Lower leg skin (tissue), 4 donors: Measurements from ENCODE around the gene SRGAP1. TPM values are rescaled to one million over a fixed set of nuclear protein-coding genes. Genes with fewer than 3 reads are reported as not detected.

Experiments used
- DNase-seq, 2 donors: peaks; one replicate each; pipeline ENCODE4 v3.0.0-alpha.2; 2019; ENCODE audit warnings: low spot score in 2 of 2
- H3K4me3 ChIP-seq: fragments of 200-600 bp; sonication (generic); 2 replicates; pipeline ENCODE4 v1.5.1; 2017; ENCODE audit warnings: mild to moderate bottlenecking, low read depth; ENCODE audit not compliant: poor library complexity, severe bottlenecking
- POLR2A ChIP-seq, 2 donors: fragments of 450-650 bp; IDR thresholded peaks; one replicate each; pipeline ENCODE4 v1.6.1; 2016 to 2017; ENCODE audit warnings: antibody characterized with exemption in 2 of 2, mild to moderate bottlenecking in 1 of 2, moderate library complexity in 1 of 2
- WGBS, 2 donors: methylation state at CpG; one replicate each; pipeline ENCODE4 v1.1.5; 2018; 5-methylcytosine and 5-hydroxymethylcytosine counted together
- intact Hi-C: fragments of 100-400 bp; cut with DNase I; formaldehyde crosslinking; loops from one replicate; pipeline ENCODE4 v1.15.0; 2023; ENCODE audit warnings: low total_unique reads
- total RNA-seq, 4 donors: library from RNA; depleted of rRNA; stranded (reverse); fragments of >200 nt; gene quantifications; one replicate each; pipeline ENCODE4 v1.1.0, GENCODE V29; 2016
- TF ChIP-seq, protein P1 (sequence below), 3 donors: fragments of 450-650 bp; IDR thresholded peaks; one replicate each; pipeline ENCODE4 v1.5.1; 2016; ENCODE audit warnings: antibody characterized with exemption in 3 of 3, mild to moderate bottlenecking in 3 of 3, moderate library complexity in 2 of 3

Gene SRGAP1
- total RNA-seq, 4 donors from 2014 or later = 1.3 to 6.0 (median 1.7) TPM

DNA sequence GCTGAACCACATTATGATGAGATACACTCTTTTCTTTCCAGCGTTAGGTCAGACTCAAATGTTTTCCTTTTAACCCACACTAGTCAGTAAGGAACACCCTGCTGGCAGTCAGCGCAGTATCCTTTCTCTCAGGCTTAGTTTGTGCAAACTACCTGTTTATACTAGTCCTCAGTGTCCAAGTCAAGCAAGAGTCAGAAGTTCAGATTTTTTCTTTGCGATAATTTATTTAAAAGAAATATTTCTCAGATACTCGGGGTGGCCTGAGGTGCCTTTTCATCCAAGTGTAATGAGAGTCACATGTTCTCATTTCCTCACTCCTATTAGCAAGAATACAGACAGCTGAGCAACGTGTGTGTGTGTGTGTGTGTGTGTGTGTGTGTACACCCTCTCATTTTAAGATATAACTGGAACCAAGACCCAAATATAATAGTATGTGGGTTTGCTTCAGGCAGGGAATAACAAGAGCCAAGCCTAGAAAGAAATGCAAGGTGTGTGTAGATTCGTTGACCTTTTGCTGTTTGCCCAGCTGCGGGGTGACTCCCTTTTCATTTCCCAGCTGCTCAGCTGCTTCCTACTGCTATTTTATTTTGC is 194.9 kb downstream of the SRGAP1 start:
- TF ChIP-seq, protein P1, sequence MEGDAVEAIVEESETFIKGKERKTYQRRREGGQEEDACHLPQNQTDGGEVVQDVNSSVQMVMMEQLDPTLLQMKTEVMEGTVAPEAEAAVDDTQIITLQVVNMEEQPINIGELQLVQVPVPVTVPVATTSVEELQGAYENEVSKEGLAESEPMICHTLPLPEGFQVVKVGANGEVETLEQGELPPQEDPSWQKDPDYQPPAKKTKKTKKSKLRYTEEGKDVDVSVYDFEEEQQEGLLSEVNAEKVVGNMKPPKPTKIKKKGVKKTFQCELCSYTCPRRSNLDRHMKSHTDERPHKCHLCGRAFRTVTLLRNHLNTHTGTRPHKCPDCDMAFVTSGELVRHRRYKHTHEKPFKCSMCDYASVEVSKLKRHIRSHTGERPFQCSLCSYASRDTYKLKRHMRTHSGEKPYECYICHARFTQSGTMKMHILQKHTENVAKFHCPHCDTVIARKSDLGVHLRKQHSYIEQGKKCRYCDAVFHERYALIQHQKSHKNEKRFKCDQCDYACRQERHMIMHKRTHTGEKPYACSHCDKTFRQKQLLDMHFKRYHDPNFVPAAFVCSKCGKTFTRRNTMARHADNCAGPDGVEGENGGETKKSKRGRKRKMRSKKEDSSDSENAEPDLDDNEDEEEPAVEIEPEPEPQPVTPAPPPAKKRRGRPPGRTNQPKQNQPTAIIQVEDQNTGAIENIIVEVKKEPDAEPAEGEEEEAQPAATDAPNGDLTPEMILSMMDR (IDR thresholded peaks at IDR 0.05) = no peak
- TF ChIP-seq POLR2A (IDR thresholded peaks at IDR 0.05) = no peak
- WGBS, 2 donors = 20 to 23% methylated on average over 7 of the region's 7 CpGs
- intact Hi-C loops = no loop called here
- H3K4me3 ChIP-seq = no peak overlapping the region
- DNase-seq = no peak

- TF ChIP-seq, protein P1 (IDR thresholded peaks at IDR 0.05) = no peak
- no peak for TF ChIP-seq POLR2A (IDR thresholded peaks at IDR 0.05)
- no peak overlapping the region for H3K4me3 ChIP-seq
- intact Hi-C loops = no loop called here
- WGBS, 2 donors = 78 to 82% methylated on average over 2 of the region's 2 CpGs
- DNase-seq = no peak
Observed at GRCh38 chr12:64042911-64043310, 198.4 kb downstream of the SRGAP1 start.

GRCh38 chr12:64044191-64044590 is 199.7 kb downstream of the SRGAP1 start:
- intact Hi-C loops = no loop called here
- no peak for DNase-seq
- TF ChIP-seq, protein P1 (IDR thresholded peaks at IDR 0.05) = no peak
- TF ChIP-seq POLR2A (IDR thresholded peaks at IDR 0.05) = no peak
- whole genome bisulfite sequencing, 2 donors = 91 to 95% methylated on average over 1 of the region's 1 CpG
- H3K4me3 ChIP-seq = no peak overlapping the region

GRCh38 chr12:64051057-64051456 is 206.6 kb downstream of the SRGAP1 start:
- no peak overlapping the region for H3K4me3 ChIP-seq
- intact Hi-C loops = no loop called here
- DNase-seq = no peak
- 45 to 67% methylated on average over 2 of the region's 2 CpGs for WGBS, 2 donors
- TF ChIP-seq POLR2A (IDR thresholded peaks at IDR 0.05) = no peak

- H3K4me3 ChIP-seq = no peak overlapping the region
- no peak for TF ChIP-seq POLR2A (IDR thresholded peaks at IDR 0.05)
- TF ChIP-seq, protein P1 (IDR thresholded peaks at IDR 0.05) = no peak
- no peak for DNase-seq
- intact Hi-C loops = no loop called here
- 85 to 94% methylated on average over 3 of the region's 3 CpGs for WGBS, 2 donors
Observed at GRCh38 chr12:64053117-64053516, 208.6 kb downstream of the SRGAP1 start.

- DNase-seq = no peak
- intact Hi-C loops = no loop called here
- 71 to 74% methylated on average over 4 of the region's 4 CpGs for WGBS, 2 donors
- H3K4me3 ChIP-seq = no peak overlapping the region
- TF ChIP-seq POLR2A (IDR thresholded peaks at IDR 0.05) = no peak
- TF ChIP-seq, protein P1 (IDR thresholded peaks at IDR 0.05) = no peak
Observed at GRCh38 chr12:64054079-64054520, 209.6 kb downstream of the SRGAP1 start.
